Neural progenitor cell (in vitro differentiated cells): ENCODE data around the gene ASPN.

ENCODE experiments used
- CTCF ChIP-seq: fragments of 200-600 bp; sonication (generic); IDR thresholded peaks from 2 replicates; pipeline ENCODE4 v1.5.1; 2017; ENCODE audit warnings: antibody characterized with exemption, mild to moderate bottlenecking
- EZH2 ChIP-seq: fragments of 200-600 bp; sonication (generic); IDR thresholded peaks from 2 replicates; pipeline ENCODE4 v1.6.1; 2017; ENCODE audit warnings: antibody characterized with exemption, mild to moderate bottlenecking, moderate library complexity
- EZH2phosphoT487 ChIP-seq: fragments of 200-600 bp; sonication (generic); IDR thresholded peaks from 2 replicates; pipeline ENCODE4 v1.6.1; 2017; ENCODE audit warnings: antibody characterized with exemption

- TF ChIP-seq CTCF, result no peak
- no peak for TF ChIP-seq EZH2
- TF ChIP-seq EZH2phosphoT487, result no peak
These were observed 73.4 kb downstream of the ASPN start for GRCh38 chr9:92408747-92409478.
